GM18511 (cell line): ENCODE results near the gene FLT1.

ENCODE experiments used
- ATAC-seq: cut with Tn5 transposase; IDR thresholded peaks from one replicate; pipeline ENCODE4 v1.9.1; 2021; ENCODE audit warnings: mild to moderate bottlenecking, moderate library complexity; ENCODE audit not compliant: unreplicated experiment

FLT1 gene

DNA sequence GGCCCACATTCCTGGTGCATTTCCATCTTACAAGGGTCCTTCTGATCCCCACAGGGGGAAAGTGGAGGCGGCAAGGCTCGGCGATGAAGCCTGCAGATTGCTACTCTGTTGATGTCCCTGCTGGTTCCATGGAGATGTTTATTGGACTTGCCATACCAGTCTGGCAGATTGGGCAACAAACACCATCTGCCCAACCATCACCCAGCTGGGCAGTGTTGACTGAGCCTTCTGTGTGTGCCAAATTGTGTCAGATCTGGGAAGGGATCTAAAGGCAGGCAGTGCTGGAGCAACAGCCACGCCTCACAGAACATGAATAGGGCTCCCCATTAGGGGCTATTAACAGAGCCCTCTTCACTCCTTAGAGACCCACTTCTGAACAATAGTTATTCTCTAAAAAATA, 35.0 kb downstream of the FLT1 start:
- ATAC-seq = no peak

- no peak for ATAC-seq
These were observed 36.3 kb downstream of the FLT1 start for GRCh38 chr13:28458608-28459007.

DNA sequence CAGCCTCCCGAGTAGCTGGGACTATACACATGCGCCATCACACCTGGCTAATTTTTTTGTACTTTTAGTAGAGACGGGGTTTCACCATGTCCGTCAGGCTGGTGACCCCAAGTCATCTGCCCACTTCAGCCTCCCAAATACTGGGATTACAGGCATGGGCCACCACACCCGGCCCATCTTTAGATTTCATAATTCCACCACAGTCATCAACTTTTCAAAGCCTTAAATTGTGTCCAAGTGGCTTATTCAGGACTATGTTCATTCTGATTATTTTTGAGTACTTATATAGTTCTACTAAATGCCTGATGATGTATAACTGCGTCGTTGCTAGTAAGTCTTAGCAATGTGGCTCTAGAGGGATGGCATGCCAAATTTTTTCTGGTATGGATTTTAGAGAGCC, 36.9 kb downstream of the FLT1 start:
- no peak for ATAC-seq

DNA sequence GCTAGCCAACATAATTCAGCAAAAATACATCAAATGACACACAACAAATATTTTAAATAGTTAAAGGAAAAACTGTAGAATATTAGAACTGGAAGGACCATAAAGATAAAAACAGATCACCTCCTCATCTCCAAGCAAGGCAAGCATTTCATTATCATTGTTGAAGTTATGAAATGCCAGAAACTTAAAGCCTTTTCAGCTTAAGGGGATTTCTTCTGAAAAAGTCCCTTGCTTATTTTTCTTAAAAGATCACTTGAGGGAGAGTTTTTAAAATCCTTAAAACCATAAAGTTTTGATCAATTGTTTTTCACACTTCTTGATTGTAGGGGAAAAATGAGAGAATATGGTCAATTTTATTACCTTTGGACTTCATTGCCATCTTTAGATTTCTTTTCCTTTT, 37.4 kb downstream of the FLT1 start:
- no peak for ATAC-seq

DNA sequence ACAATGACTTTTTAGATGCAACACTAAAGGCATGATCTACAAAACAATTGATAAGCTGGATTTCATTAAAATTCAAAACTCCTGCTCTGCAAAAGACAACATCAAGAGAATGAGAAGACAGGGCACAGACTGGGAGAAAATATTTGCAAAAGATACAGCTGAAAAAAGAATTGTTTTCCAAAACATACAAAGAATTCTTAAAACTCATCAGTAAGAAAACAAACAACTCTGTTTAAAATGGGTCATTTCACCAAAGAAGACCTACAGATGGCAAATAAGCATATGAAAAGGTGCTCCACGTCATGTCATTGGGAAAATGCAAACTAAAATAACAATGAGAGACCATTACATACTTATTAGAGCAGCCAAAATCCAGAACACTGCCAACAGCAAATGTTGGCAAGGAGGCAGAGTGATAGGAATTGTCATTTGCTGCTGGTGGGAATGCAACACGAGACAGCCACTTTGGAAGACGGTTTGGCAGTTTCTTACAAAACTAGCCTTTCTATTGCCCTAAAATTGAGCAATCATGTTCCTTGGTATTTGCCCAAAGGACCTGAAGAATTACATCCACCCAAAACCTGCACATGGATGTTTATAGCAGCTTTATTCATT, 39.2 kb downstream of the FLT1 start:
- no peak for ATAC-seq

DNA sequence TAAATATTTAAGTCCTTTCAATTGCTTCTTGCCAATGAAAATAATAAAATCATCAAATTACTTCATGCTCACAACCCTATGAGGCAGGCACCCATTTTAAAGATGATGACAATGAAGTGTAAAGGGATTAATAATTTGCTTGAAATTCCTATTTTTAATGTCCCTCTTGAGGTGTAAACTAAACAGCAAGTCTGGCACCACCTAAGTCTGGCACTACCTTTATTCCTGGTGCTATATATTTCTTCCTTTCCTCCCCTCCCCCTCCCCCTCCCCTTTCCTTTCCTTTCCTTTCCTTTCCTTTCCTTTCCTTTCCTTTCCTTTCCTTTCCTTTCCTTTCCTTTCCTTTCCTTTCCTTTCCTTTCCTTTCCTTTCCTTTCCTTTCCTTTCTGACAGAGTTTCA, 42.2 kb downstream of the FLT1 start:
- ATAC-seq = no peak

GRCh38 chr13:28451482-28452217, 43.3 kb downstream of the FLT1 start:
- no peak for ATAC-seq

- no peak for ATAC-seq
These were observed 44.8 kb downstream of the FLT1 start for GRCh38 chr13:28449826-28450773.

DNA sequence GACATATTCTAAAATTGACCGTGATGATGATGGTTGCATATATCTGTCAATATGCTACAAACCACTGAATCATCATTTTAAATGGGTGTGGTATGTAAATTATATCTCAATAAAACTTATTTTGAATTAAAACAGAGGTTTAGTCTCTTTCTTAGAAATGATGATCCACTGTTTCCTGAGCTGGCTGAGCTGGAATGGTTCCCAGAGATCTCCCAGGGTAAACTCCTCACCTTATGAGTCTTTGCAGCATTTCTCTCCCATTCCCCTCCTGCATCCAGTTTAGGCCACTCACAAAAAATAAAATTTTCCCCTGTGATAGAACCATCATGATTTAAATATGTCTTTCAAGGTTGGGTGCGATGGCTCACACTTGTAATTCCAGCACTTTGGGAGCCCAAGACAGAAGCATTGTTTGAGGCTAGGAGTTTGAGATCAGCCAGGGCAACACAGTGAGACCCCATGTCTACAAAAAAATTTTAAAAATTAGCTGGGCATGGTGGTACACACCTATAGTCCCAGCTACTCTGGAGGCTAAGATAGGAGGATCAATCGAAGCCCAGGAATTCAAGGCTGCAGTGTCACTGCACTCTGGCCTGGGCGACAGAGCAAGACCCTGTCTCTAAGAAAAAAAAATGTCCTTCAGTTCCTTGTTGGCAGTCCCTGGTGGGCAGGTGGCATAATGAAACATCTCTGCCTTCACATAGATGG, 46.1 kb downstream of the FLT1 start:
- ATAC-seq = no peak

DNA sequence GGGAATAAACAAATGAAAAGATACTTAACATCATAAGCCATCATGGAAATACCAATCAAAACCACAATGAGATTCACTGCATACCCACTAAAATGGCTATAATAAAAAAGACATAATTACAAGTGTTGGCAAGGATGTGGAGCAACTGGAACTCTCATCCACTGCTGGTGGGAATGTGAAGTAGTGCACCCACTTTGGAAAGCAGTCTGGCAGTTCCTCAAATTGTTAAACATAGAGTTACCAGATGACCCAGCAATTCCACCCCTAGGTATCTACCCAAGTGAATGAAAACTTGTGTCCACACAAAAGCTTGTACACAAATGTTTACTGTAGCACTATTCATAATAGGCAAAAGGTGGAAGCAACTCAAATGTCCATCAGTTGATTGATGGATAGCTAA, 46.9 kb downstream of the FLT1 start:
- ATAC-seq = no peak

- no peak for ATAC-seq
These were observed 47.7 kb downstream of the FLT1 start for GRCh38 chr13:28447206-28447605.

GRCh38 chr13:28442839-28443238, 52.1 kb downstream of the FLT1 start:
- ATAC-seq = no peak

DNA sequence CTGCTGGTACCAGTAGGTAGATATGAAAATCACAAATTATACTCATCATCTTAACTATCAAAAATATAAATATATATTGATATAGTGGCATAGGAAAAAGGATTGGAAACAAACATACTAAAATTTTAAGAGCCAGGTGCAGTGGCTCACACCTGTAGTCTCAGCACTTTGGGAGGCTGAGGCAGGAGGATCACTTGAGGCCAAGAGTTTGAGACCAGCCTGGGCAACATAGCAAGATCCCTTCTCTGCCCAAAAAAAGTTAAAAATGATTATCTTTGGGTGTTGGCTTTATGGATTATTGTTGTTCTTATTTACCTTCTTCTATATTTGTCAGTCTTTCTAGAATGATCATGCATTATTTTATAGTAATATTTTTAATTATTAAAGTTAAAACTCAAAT, 53.4 kb downstream of the FLT1 start:
- no peak for ATAC-seq

DNA sequence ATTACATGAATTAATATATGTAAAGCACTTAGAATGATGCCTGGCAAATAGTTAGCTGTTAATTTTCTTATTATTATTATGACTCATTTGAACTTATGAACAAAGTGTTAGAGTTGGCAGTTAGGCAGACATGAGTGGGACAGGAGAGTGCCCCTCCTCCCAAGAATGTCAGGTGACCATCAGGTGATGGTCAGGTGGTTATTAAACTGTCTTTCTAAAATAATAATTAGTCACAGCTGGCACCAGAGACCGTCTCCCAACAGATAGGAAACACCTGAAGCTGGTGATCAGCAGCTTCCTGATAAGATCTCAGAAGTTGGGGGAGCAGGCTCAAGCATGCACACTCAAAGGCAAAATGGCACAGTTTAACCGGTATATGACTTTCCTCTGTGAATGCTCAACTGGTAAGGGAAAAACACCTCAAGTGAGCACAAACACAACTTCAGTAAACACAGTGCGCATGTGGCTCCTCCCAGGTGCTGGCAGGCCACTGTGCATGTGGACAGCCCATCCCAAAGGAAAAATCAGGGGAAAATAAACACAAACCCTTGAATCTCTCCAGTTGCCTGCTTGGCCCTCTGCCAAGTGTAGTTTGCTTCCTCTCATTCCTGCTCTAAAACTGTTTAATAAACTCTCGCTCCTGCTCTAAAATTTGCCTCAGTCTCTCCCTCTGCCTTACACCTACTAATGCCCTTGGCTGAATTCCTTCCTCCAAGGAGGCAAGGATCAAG, 54.0 kb downstream of the FLT1 start:
- no peak for ATAC-seq

DNA sequence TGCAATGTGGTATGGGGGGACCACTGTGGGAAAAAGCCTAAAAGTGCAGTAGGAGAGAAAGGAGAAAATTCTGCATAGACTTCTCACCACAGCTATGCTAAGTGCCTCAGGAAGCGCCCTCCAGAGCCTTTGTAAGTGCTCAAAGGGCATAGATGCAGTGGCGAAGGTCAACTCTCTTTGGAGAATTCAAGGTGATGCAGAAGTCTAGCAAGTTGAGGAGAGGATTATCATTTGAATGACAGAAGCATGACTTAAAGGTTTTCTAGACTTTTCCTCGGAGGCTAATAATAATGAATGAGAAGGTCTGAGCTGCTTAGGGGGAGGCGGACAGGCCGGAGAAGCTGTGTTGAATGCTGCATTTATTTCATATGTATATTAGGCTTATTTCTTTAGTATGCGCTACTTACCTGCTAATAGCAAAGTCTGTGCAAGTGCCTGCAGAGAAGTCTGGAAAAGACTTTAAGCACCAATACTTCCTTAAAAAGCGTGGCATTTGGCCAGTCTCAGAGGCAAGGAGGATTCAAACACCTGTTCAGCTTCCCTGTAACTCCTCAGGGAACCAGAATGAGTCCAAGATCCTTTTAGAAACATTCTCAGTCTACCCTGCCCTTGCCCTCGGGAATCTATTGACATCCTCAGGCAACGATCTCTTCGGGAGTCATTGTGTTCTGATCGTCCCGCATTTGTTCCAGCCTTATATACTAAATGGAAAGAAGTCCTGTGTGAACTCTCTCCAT, 56.2 kb downstream of the FLT1 start:
- ATAC-seq = no peak

GRCh38 chr13:28438067-28438466, 56.9 kb downstream of the FLT1 start:
- ATAC-seq = no peak

DNA sequence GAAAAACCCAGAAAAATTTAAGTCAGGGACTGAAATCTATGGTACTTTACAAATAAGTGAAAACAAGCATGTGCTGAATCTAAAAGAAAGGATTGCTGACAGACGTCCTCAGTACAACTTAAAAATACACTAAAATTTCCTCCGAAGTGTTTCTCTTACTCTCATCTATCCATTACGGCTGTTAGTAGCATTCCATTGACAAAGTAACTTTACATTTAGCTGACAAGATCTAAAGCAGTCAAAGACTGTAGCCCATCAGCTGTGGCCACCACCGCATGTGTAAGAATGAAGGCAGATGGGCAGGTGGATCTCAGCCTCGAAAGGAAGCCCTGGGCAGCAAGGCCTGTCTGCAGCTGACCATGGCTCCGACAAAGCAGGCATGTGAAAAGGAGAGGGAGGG, 59.0 kb downstream of the FLT1 start:
- ATAC-seq = no peak

DNA sequence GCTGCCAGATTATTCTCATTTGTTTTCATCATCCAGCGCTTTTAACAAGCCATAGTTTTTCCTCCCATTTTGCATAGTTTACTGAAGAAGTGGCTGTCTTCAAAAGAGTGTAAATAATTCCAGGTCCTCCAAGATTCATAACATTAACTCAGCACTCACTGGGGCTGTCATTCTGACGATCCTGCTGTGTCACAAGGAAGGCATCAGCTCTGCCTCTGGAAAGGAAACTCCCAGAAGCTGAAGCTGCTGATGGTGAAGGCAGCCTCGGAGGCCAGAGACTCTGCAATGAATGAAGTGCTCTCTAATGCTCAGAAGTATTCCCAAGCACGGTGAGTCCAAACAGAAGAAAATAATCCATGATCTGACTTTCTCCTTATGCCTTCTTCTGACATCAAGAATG, 60.0 kb downstream of the FLT1 start:
- ATAC-seq = no peak

DNA sequence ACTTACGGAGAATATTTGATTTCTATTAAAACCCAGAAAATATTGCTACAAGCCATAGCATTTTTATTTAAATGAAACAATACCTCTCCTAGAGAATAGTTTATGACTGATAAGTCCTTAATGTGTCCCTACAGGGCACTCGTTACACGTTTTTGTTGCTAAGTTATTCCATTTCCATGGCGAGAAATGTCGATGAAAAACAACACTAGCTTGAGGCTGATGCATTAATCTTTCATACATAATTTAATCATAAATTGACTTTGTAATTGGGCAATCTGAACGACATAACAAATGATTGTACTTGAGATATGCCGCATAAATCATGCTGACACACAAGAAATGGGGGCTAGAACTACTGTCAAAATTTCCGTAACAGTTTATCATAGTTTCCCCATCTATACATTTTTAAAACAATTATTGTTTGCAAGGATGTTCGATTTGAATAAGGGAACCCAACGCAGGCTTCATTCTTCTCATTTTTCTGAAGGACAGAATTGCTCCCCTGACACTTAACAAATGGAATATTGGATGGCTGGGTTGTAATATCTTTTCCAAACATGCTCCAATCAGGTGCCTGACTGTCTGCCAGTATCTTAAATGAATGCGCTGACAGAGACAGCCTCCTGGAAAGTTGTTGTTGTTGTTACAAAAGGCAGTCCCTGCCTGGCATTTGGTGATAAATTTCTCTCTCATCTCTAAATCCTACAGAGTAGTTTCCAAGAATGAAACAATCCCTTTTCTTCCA, 61.9 kb downstream of the FLT1 start:
- no peak for ATAC-seq
